SK-N-SH treated with all-trans-retinoic acid at 6 μM for 48 hours (cell line): ENCODE measurements around the gene STARD3.

ENCODE experiments used
- ATAC-seq: fragments of 200-7000 bp; cut with Tn5 transposase; 3 replicates; pipeline ENCODE4 v1.9.1; 2020; ENCODE audit warnings: mild to moderate bottlenecking, moderate library complexity
- ARNTL ChIP-seq: fragments of 450-650 bp; formaldehyde crosslinking; IDR thresholded peaks from 2 replicates; pipeline ENCODE4 v1.5.0; 2020; ENCODE audit warnings: low read depth, mild to moderate bottlenecking, moderate library complexity, borderline replicate concordance
- BACH2 ChIP-seq: fragments of 250-450 bp; sonication (Bioruptor Pico); IDR thresholded peaks from 2 replicates; pipeline ENCODE4 v1.9.0; 2021; ENCODE audit warnings: mild to moderate bottlenecking, borderline replicate concordance
- CREB5 ChIP-seq: fragments of 250-450 bp; sonication (Bioruptor Pico); IDR thresholded peaks from 2 replicates; pipeline ENCODE4 v1.5.1; 2020; ENCODE audit warnings: low read depth, mild to moderate bottlenecking, moderate library complexity
- ESRRG ChIP-seq: fragments of 250-450 bp; sonication (Bioruptor Pico); IDR thresholded peaks from 2 replicates; pipeline ENCODE4 v1.6.1; 2021; ENCODE audit warnings: mild to moderate bottlenecking
- GLIS3 ChIP-seq: fragments of 250-450 bp; sonication (Bioruptor Pico); IDR thresholded peaks from 2 replicates; pipeline ENCODE4 v1.5.0; 2020; ENCODE audit warnings: mild to moderate bottlenecking, moderate library complexity
- ISL1 ChIP-seq: fragments of 250-450 bp; sonication (Bioruptor Pico); IDR thresholded peaks from 2 replicates; pipeline ENCODE4 v2.1.2; 2022; ENCODE audit warnings: mild to moderate bottlenecking, moderate library complexity
- OSR1 ChIP-seq: fragments of 250-450 bp; sonication (Bioruptor Pico); IDR thresholded peaks from 2 replicates; pipeline ENCODE4 v1.8.0; 2022; ENCODE audit warnings: moderate library complexity, mild to moderate bottlenecking, inconsistent platforms
- PATZ1 ChIP-seq: fragments of 250-450 bp; sonication (Bioruptor Pico); IDR thresholded peaks from 2 replicates; pipeline ENCODE4 v1.8.0; 2020; ENCODE audit warnings: mild to moderate bottlenecking, moderate library complexity, borderline replicate concordance
- POU6F1 ChIP-seq: fragments of 250-450 bp; sonication (Bioruptor Pico); IDR thresholded peaks from 2 replicates; pipeline ENCODE4 v1.8.0; 2021; ENCODE audit warnings: low read depth, mild to moderate bottlenecking, moderate library complexity, borderline replicate concordance
- PPARA ChIP-seq: fragments of 250-450 bp; sonication (Bioruptor Pico); IDR thresholded peaks from 2 replicates; pipeline ENCODE4 v1.5.0; 2020; ENCODE audit warnings: mild to moderate bottlenecking, borderline replicate concordance
- RARB ChIP-seq: fragments of 250-450 bp; sonication (Bioruptor Pico); IDR thresholded peaks from 2 replicates; pipeline ENCODE4 v1.8.0; 2021; ENCODE audit warnings: mild to moderate bottlenecking, moderate library complexity
- SNAI2 ChIP-seq: fragments of 250-450 bp; sonication (Bioruptor Pico); IDR thresholded peaks from 2 replicates; pipeline ENCODE4 v1.5.0; 2020; ENCODE audit warnings: mild to moderate bottlenecking, moderate library complexity
- TCF4 ChIP-seq: fragments of 250-450 bp; sonication (Bioruptor Pico); IDR thresholded peaks from 2 replicates; pipeline ENCODE4 v1.8.0; 2021; ENCODE audit warnings: mild to moderate bottlenecking, moderate library complexity, borderline replicate concordance
- TOX ChIP-seq: fragments of 250-450 bp; sonication (Bioruptor Pico); IDR thresholded peaks from 2 replicates; pipeline ENCODE4 v1.8.0; 2021; ENCODE audit warnings: mild to moderate bottlenecking, moderate library complexity, borderline replicate concordance
- ZC3H10 ChIP-seq: fragments of 250-450 bp; sonication (Bioruptor Pico); IDR thresholded peaks from 2 replicates; pipeline ENCODE4 v1.5.1; 2021; ENCODE audit warnings: mild to moderate bottlenecking, moderate library complexity
- ZFP3 ChIP-seq: fragments of 250-450 bp; sonication (Bioruptor Pico); IDR thresholded peaks from 2 replicates; pipeline ENCODE4 v1.5.0; 2020; ENCODE audit warnings: mild to moderate bottlenecking, moderate library complexity
- ZFP30 ChIP-seq: fragments of 450-650 bp; formaldehyde crosslinking; IDR thresholded peaks from 2 replicates; pipeline ENCODE4 v1.5.0; 2022; ENCODE audit warnings: mild to moderate bottlenecking, moderate library complexity
- ZNF70 ChIP-seq: fragments of 450-650 bp; formaldehyde crosslinking; IDR thresholded peaks from 2 replicates; pipeline ENCODE4 v1.5.0; 2020; ENCODE audit warnings: mild to moderate bottlenecking, moderate library complexity
- ZNF8 ChIP-seq: fragments of 450-650 bp; formaldehyde crosslinking; IDR thresholded peaks from 2 replicates; pipeline ENCODE4 v1.5.0; 2020; ENCODE audit warnings: mild to moderate bottlenecking, moderate library complexity
- TF ChIP-seq, protein P1 (sequence below): fragments of 250-450 bp; sonication (Bioruptor Pico); IDR thresholded peaks from 2 replicates; pipeline ENCODE4 v1.5.1; 2021; ENCODE audit warnings: mild to moderate bottlenecking, moderate library complexity

The STARD3 gene

DNA sequence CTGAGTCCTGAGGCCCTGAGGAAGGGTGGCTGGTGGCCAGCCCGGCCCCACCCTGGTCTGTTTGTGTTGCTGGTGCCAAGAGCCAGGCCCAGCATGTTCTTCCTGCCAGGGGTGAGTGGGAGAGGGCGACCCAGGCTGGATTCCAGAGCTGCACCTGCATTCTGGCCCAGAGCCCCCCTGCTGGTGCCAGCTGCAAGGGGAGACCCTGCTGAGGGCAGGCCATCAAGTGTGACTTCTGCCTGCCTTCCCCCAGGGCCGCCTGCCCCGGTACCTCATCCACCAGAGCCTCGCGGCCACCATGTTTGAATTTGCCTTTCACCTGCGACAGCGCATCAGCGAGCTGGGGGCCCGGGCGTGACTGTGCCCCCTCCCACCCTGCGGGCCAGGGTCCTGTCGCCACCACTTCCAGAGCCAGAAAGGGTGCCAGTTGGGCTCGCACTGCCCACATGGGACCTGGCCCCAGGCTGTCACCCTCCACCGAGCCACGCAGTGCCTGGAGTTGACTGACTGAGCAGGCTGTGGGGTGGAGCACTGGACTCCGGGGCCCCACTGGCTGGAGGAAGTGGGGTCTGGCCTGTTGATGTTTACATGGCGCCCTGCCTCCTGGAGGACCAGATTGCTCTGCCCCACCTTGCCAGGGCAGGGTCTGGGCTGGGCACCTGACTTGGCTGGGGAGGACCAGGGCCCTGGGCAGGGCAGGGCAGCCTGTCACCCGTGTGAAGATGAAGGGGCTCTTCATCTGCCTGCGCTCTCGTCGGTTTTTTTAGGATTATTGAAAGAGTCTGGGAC is 25.8 kb downstream of the STARD3 start (continued):
- TF ChIP-seq, protein P1, sequence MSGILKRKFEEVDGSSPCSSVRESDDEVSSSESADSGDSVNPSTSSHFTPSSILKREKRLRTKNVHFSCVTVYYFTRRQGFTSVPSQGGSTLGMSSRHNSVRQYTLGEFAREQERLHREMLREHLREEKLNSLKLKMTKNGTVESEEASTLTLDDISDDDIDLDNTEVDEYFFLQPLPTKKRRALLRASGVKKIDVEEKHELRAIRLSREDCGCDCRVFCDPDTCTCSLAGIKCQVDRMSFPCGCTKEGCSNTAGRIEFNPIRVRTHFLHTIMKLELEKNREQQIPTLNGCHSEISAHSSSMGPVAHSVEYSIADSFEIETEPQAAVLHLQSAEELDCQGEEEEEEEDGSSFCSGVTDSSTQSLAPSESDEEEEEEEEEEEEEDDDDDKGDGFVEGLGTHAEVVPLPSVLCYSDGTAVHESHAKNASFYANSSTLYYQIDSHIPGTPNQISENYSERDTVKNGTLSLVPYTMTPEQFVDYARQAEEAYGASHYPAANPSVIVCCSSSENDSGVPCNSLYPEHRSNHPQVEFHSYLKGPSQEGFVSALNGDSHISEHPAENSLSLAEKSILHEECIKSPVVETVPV (CRISPR knock-in tag) = no peak

DNA sequence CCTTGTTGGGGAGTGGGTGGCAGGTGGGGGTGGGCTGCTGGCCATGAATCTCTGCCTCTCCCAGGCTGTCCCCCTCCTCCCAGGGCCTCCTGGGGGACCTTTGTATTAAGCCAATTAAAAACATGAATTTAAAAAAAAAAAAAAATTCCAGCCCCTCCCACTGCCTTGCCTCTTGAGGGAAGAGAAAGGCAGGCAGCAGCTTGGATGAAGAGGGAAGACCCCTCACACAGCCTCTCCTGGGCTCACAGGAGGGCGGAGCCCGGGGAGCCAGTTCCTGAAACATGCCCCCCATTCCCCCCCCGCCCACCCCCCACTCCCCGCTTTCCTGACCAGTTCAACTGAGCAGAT is 26.4 kb downstream of the STARD3 start:
- no peak for TF ChIP-seq OSR1 (CRISPR knock-in tag)
- TF ChIP-seq ZFP30 = no peak
- no peak for TF ChIP-seq ISL1 (CRISPR knock-in tag)
- TF ChIP-seq PPARA (CRISPR knock-in tag) = no peak
- no peak for TF ChIP-seq ARNTL (CRISPR knock-in tag)
- no peak for TF ChIP-seq TCF4 (CRISPR knock-in tag)
- no peak for TF ChIP-seq ZNF8 (CRISPR knock-in tag)
- no peak for TF ChIP-seq ZC3H10 (CRISPR knock-in tag)
- no peak for TF ChIP-seq ZFP3
- no peak for TF ChIP-seq PATZ1 (CRISPR knock-in tag)
- no peak for TF ChIP-seq RARB
- TF ChIP-seq, protein P1 (CRISPR knock-in tag) = no peak
- no peak for TF ChIP-seq ZNF70 (CRISPR knock-in tag)
- no peak for TF ChIP-seq BACH2 (CRISPR knock-in tag)
- no peak for TF ChIP-seq GLIS3 (CRISPR knock-in tag)
- TF ChIP-seq TOX (CRISPR knock-in tag) = no peak
- TF ChIP-seq POU6F1 (CRISPR knock-in tag) = no peak
- TF ChIP-seq SNAI2 (CRISPR knock-in tag) = no peak
- no peak for TF ChIP-seq CREB5
- no peak for ATAC-seq

GRCh38 chr17:39663688-39664580 is 27.0 kb downstream of the STARD3 start:
- ATAC-seq = no peak
- TF ChIP-seq GLIS3 (CRISPR knock-in tag) = no peak
- TF ChIP-seq, protein P1 (CRISPR knock-in tag) = no peak
- no peak for TF ChIP-seq ESRRG
- no peak for TF ChIP-seq ZFP30
